Parathyroid adenoma (tissue), 2 donors: ENCODE results near the gene ABCD2.

Experiments
- H2AFZ ChIP-seq: fragments of 300-600 bp; sonication (generic); one replicate; pipeline ENCODE4 v1.7.0; 2017; ENCODE audit warnings: antibody characterized with exemption, mild to moderate bottlenecking
- H3K27ac ChIP-seq: fragments of 300-600 bp; sonication (generic); one replicate; pipeline ENCODE4 v1.7.0; 2017
- H3K27me3 ChIP-seq: fragments of 300-600 bp; sonication (generic); one replicate; pipeline ENCODE4 v1.7.0; 2017; ENCODE audit warnings: low read length; ENCODE audit not compliant: control insufficient read depth, insufficient read depth
- H3K36me3 ChIP-seq: fragments of 300-600 bp; sonication (generic); one replicate; pipeline ENCODE4 v1.7.0; 2017; ENCODE audit warnings: low read length; ENCODE audit not compliant: control insufficient read depth, insufficient read depth
- H3K4me1 ChIP-seq: fragments of 300-600 bp; sonication (generic); one replicate; pipeline ENCODE4 v1.7.0; 2017; ENCODE audit warnings: control low read depth
- H3K4me2 ChIP-seq: fragments of 300-600 bp; sonication (generic); one replicate; pipeline ENCODE4 v1.7.0; 2017; ENCODE audit warnings: low read length
- H3K4me3 ChIP-seq: fragments of 300-600 bp; sonication (generic); one replicate; pipeline ENCODE4 v1.7.0; 2017; ENCODE audit warnings: low read depth, low read length
- H3K79me2 ChIP-seq: fragments of 300-600 bp; sonication (generic); one replicate; pipeline ENCODE4 v1.7.0; 2017; ENCODE audit warnings: control low read depth
- H3K9ac ChIP-seq: fragments of 300-600 bp; sonication (generic); one replicate; pipeline ENCODE4 v1.7.0; 2017; ENCODE audit warnings: mild to moderate bottlenecking
- H3K9me3 ChIP-seq: fragments of 300-600 bp; sonication (generic); one replicate; pipeline ENCODE4 v1.7.0; 2017; ENCODE audit warnings: low read length; ENCODE audit not compliant: control insufficient read depth
- TF ChIP-seq, protein P1 (sequence below): fragments of 300-600 bp; sonication (generic); IDR thresholded peaks from one replicate; pipeline ENCODE4 v1.7.0; 2017; ENCODE audit warnings: antibody characterized with exemption, mild to moderate bottlenecking
- donor health status: primary hyperparathyroidism.

ABCD2 gene

DNA sequence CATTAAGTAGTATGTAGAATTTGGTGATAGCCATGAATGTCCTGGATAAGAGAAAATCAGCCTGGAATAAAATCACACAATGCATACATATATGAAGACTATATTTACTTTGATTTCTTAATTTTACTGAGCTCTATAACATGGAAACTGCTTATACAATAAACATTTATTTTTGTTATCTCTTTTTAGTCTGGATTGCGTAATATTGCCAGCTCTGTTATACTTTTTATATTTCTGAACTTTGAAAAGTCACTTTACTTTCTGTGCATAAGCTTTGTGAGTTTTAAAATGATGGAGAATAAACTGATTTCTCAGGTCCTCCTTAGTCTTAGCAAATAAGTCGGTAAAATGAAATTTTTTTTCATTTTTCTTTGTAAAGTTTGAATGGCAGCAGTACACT is 19.2 kb upstream of the ABCD2 start:
- Histone ChIP-seq H3K36me3 (no peaks in the 10 kb centered on the region), H3K79me2 (no peaks in the 10 kb centered on the region), H3K9me3 (no peaks in the 10 kb centered on the region), H3K4me3 (no peak overlapping the region), H3K4me1 (no peaks in the 10 kb centered on the region), H3K27ac (no peak overlapping the region), H2AFZ (no peak overlapping the region), H3K27me3 (no peaks in the 10 kb centered on the region), H3K9ac (no peak overlapping the region), H3K4me2 (no peak overlapping the region)
- TF ChIP-seq, protein P1, sequence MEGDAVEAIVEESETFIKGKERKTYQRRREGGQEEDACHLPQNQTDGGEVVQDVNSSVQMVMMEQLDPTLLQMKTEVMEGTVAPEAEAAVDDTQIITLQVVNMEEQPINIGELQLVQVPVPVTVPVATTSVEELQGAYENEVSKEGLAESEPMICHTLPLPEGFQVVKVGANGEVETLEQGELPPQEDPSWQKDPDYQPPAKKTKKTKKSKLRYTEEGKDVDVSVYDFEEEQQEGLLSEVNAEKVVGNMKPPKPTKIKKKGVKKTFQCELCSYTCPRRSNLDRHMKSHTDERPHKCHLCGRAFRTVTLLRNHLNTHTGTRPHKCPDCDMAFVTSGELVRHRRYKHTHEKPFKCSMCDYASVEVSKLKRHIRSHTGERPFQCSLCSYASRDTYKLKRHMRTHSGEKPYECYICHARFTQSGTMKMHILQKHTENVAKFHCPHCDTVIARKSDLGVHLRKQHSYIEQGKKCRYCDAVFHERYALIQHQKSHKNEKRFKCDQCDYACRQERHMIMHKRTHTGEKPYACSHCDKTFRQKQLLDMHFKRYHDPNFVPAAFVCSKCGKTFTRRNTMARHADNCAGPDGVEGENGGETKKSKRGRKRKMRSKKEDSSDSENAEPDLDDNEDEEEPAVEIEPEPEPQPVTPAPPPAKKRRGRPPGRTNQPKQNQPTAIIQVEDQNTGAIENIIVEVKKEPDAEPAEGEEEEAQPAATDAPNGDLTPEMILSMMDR = no peak

DNA sequence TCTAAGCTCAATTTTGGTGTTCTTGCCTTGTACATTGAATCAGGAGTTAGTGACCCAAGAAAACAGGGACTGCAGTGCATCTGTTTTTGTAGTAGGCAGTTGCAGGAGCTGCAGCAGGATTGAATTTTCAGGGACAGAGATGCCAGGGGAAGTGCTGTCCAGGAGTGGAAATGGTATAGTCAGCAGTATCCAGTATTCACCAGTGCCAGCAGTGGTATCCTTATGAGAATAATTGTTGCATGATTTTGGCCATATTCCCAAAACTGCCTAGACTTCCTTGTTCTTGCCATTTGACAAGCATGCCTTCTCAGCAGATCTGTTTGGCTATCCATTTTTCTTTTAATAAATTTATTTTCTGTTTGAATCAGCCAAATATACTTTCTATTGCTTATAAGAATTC is 18.6 kb upstream of the ABCD2 start:
- Histone ChIP-seq H3K9ac (no peak overlapping the region), H2AFZ (no peak overlapping the region), H3K9me3 (no peaks in the 10 kb centered on the region), H3K4me1 (no peaks in the 10 kb centered on the region), H3K4me3 (no peak overlapping the region), H3K27ac (no peak overlapping the region), H3K27me3 (no peaks in the 10 kb centered on the region), H3K36me3 (no peaks in the 10 kb centered on the region), H3K4me2 (no peak overlapping the region), H3K79me2 (no peaks in the 10 kb centered on the region)
- TF ChIP-seq, protein P1 = no peak

DNA sequence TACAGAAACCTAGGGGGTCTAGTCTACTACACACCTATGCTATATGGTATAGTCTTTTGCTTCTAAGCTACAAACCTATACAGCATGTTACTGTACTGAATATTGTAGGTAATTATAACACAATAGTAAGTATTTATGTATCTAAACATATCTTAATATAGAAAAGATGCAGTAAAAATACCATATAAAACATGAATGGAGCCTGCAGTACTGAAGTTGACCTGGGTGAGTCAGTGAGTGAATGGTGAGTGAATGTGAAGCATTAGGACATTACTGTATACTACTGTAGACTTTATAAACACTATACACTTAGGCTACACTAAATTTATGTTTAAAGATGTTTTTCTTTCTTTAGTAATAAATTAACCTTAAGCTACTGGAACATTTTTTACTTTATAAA is 13.1 kb upstream of the ABCD2 start:
- Histone ChIP-seq H3K27ac (no peak overlapping the region), H3K36me3 (no peaks in the 10 kb centered on the region), H3K4me1 (no peaks in the 10 kb centered on the region), H3K4me3 (no peak overlapping the region), H3K9ac (no peak overlapping the region), H3K9me3 (no peaks in the 10 kb centered on the region), H3K27me3 (no peaks in the 10 kb centered on the region), H3K79me2 (no peaks in the 10 kb centered on the region), H3K4me2 (no peak overlapping the region), H2AFZ (no peak overlapping the region)
- TF ChIP-seq, protein P1 = no peak

DNA sequence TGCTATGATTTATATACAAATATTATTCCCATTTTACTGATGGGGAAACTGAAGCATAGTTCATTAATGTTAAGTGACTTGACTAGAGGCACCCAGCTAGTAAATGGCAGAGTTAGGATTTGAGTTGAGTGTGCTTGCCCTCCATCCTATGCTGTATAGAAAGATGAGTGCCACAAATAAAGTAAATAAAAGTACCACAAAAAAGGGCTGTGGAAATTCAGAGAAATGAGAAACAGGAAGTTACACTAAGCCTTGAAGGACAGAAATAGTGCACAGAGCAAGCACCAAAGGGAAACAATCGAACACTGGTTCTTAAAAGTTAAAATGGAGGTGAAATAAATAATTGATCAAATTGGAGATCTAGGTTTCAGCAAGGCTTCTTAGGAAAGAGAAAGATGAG is 9.2 kb upstream of the ABCD2 start:
- Histone ChIP-seq H3K79me2 (no peaks in the 10 kb centered on the region), H2AFZ (no peak overlapping the region), H3K27me3 (no peaks in the 10 kb centered on the region), H3K4me1 (no peaks in the 10 kb centered on the region), H3K4me3 (no peak overlapping the region), H3K9ac (no peak overlapping the region), H3K9me3 (no peaks in the 10 kb centered on the region), H3K4me2 (no peak overlapping the region), H3K36me3 (no peaks in the 10 kb centered on the region), H3K27ac (no peak overlapping the region)
- TF ChIP-seq, protein P1 = no peak

- H3K4me2 ChIP-seq = no peak overlapping the region
- H2AFZ ChIP-seq = no peak overlapping the region
- no peak overlapping the region for H3K9ac ChIP-seq
- no peak overlapping the region for H3K27ac ChIP-seq
- TF ChIP-seq, protein P1 = no peak
- no peaks in the 10 kb centered on the region for H3K79me2 ChIP-seq
- H3K9me3 ChIP-seq = no peaks in the 10 kb centered on the region
- no peaks in the 10 kb centered on the region for H3K27me3 ChIP-seq
- H3K4me3 ChIP-seq = no peak overlapping the region
- no peaks in the 10 kb centered on the region for H3K4me1 ChIP-seq
- no peaks in the 10 kb centered on the region for H3K36me3 ChIP-seq
Measured at GRCh38 chr12:39627914-39628313, 8.3 kb upstream of the ABCD2 start.
